ENCODE measurements around the gene DNAI7. TPM values are rescaled to one million over a fixed set of nuclear protein-coding genes. Genes with fewer than 3 reads are reported as not detected.

The DNAI7 gene
- polyA plus RNA-seq, 1 of the 3 experiments (the other 2 are of a cell fraction), result 0.30 TPM

- ChIA-PET CTCF (no interaction called here), POLR2A (no interaction called here)
- H3K79me2 ChIP-seq (ENCODE audit: insufficient read depth), result no peaks in the 10 kb centered on the region
- DNase-seq, result no peak
- H3K4me3 ChIP-seq (ENCODE audit: low read depth in 2 of 2, low read length in 1 of 2), result no peak overlapping the region
- H3K4me1 ChIP-seq (ENCODE audit: control insufficient read depth in 1 of 2, insufficient read depth in 2 of 2, low read depth in 1 of 2, low read length in 1 of 2), result peaks cover 0 to 18% of the 10 kb centered on the region in 2 experiments; a peak in 3 of 4 replicates
- no peak overlapping the region for H2AFZ ChIP-seq (ENCODE audit: low read depth)
- no peak overlapping the region for H3K4me2 ChIP-seq
- peaks cover 23% of the 10 kb centered on the region for H3F3A ChIP-seq (replicated peaks; ENCODE audit: insufficient read depth)
- 49% methylated on average over 2 of the region's 2 CpGs for WGBS (ENCODE audit: low lambda C conversion rate)
- no peaks in the 10 kb centered on the region for H3K9me2 ChIP-seq
- no peak overlapping the region for H3K9ac ChIP-seq
- no peak for TF ChIP-seq RAD21 (IDR thresholded peaks at IDR 0.05; ENCODE audit: low read length)
- TF ChIP-seq TCF12 (IDR thresholded peaks at IDR 0.05), result peak; percentile 79
- no peak for TF ChIP-seq RCOR1 (IDR thresholded peaks at IDR 0.05; ENCODE audit: low read length)
- TF ChIP-seq NFIC (IDR thresholded peaks at IDR 0.05; ENCODE audit: borderline replicate concordance), result peak; percentile 28; the same call in 1 of the 2 replicates
- peak; percentile 76 for TF ChIP-seq JUND (IDR thresholded peaks at IDR 0.05)
- 0 out of 2 replicates have a peak, but pooled peaks have one; percentile 24 for TF ChIP-seq SIN3A (IDR thresholded peaks at IDR 0.05; ENCODE audit: borderline replicate concordance, low read depth, low read length)
- 0 out of 2 replicates have a peak, but pooled peaks have one; percentile 11 for TF ChIP-seq TEAD4 (IDR thresholded peaks at IDR 0.05; ENCODE audit: borderline replicate concordance, insufficient read depth)
- peak in 1 of 2 experiments; percentile 52; a peak in 1 of 4 replicates for TF ChIP-seq EP300 (IDR thresholded peaks at IDR 0.05; ENCODE audit: borderline replicate concordance in 1 of 2, low read depth in 1 of 2, low read length in 1 of 2)
- TF ChIP-seq FOSL2 (IDR thresholded peaks at IDR 0.05; ENCODE audit: borderline replicate concordance, low read depth), result peak; percentile 69; the same call in 1 of the 2 replicates
- TF ChIP-seq RXRA (IDR thresholded peaks at IDR 0.05; ENCODE audit: borderline replicate concordance, low read depth), result no peak
- peak; percentile 22; the same call in 1 of the 2 replicates for TF ChIP-seq MAX (IDR thresholded peaks at IDR 0.05; ENCODE audit: low read depth)
- peak; percentile 71 for TF ChIP-seq PBX3 (IDR thresholded peaks at IDR 0.05)
- no peaks in the 10 kb centered on the region for H3K27me3 ChIP-seq (ENCODE audit: insufficient read depth)
- H3K36me3 ChIP-seq (replicated peaks in 1 of 2; ENCODE audit: control insufficient read depth in 1 of 2, insufficient read depth in 2 of 2, low read length in 1 of 2), result no peaks in the 10 kb centered on the region
- peak overlapping the region in 1 of 2 experiments; percentile 69; a peak in 3 of 4 replicates for H3K27ac ChIP-seq (ENCODE audit: low read depth in 2 of 2, low read length in 1 of 2)
- no peaks in the 10 kb centered on the region for H3K9me3 ChIP-seq
- no peaks in the 10 kb centered on the region for H4K20me1 ChIP-seq (ENCODE audit: insufficient read depth)
These were observed 7.2 kb downstream of the DNAI7 start for GRCh38 chr12:25187781-25188180.

GRCh38 chr12:25186788-25187402, 8.1 kb downstream of the DNAI7 start:
- H3K36me3 ChIP-seq (replicated peaks in 1 of 2; ENCODE audit: control insufficient read depth in 1 of 2, insufficient read depth in 2 of 2, low read length in 1 of 2), result no peaks in the 10 kb centered on the region
- no peak overlapping the region for H3K4me3 ChIP-seq (ENCODE audit: low read depth in 2 of 2, low read length in 1 of 2)
- H3K9ac ChIP-seq, result no peak overlapping the region
- WGBS (ENCODE audit: low lambda C conversion rate), result 92% methylated on average over 3 of the region's 3 CpGs
- H3K4me2 ChIP-seq, result no peak overlapping the region
- no peak overlapping the region for H2AFZ ChIP-seq (ENCODE audit: low read depth)
- no peaks in the 10 kb centered on the region for H4K20me1 ChIP-seq (ENCODE audit: insufficient read depth)
- no peak for DNase-seq
- no peaks in the 10 kb centered on the region for H3K79me2 ChIP-seq (ENCODE audit: insufficient read depth)
- peaks cover 0 to 18% of the 10 kb centered on the region in 2 experiments; a peak in 3 of 4 replicates for H3K4me1 ChIP-seq (ENCODE audit: control insufficient read depth in 1 of 2, insufficient read depth in 2 of 2, low read depth in 1 of 2, low read length in 1 of 2)
- H3F3A ChIP-seq (replicated peaks; ENCODE audit: insufficient read depth), result peaks cover 23% of the 10 kb centered on the region
- H3K27ac ChIP-seq (ENCODE audit: low read depth in 2 of 2, low read length in 1 of 2), result peak overlapping the region in 1 of 2 experiments; percentile 69; a peak in 1 of 4 replicates
- no peaks in the 10 kb centered on the region for H3K9me2 ChIP-seq
- H3K27me3 ChIP-seq (ENCODE audit: insufficient read depth), result no peaks in the 10 kb centered on the region
- CTCF ChIA-PET, result interaction anchor here (1.0 kb wide), 1 partner anchor 32 kb away, joined by 4 read pairs; no protein-coding TSS in a partner anchor
- no peaks in the 10 kb centered on the region for H3K9me3 ChIP-seq
- no peak for TF ChIP-seq CHD2 (IDR thresholded peaks at IDR 0.05; ENCODE audit: low read length, partially characterized antibody)
- TF ChIP-seq JUND (IDR thresholded peaks at IDR 0.05), result no peak
- no peak for TF ChIP-seq REST (IDR thresholded peaks at IDR 0.05; ENCODE audit: low read depth, low read length)
- TF ChIP-seq EP300 (IDR thresholded peaks at IDR 0.05; ENCODE audit: borderline replicate concordance in 1 of 2, low read depth in 1 of 2, low read length in 1 of 2), result no peak
- POLR2A ChIA-PET, result no interaction called here

Measured in SK-N-SH (cell line).